Measurements from ENCODE around the gene MLLT3.

- TF ChIP-seq EP300 (IDR thresholded peaks at IDR 0.05), result no peak
- TF ChIP-seq CTCF (IDR thresholded peaks at IDR 0.05), result no peak
- no peak for TF ChIP-seq POLR2A (IDR thresholded peaks at IDR 0.05)
Observed at GRCh38 chr9:20310024-20310423, 312.3 kb downstream of the MLLT3 start.
